Left ventricle myocardium inferior (tissue), 1 donor: Measurements from ENCODE around the gene SLC9C2. TPM values are rescaled to one million over a fixed set of nuclear protein-coding genes. Genes with fewer than 3 reads are reported as not detected.
"Not testable (repeated sequence)": the region's sequence is repeated elsewhere in the genome, so short reads cannot be mapped to it uniquely, and the experiment has no call there.

ENCODE experiments used
- DNase-seq: peaks from one replicate; pipeline ENCODE4 v3.0.0-alpha.2; 2020
- H3K27ac ChIP-seq: fragments of 200-600 bp; replicated peaks from 2 replicates; pipeline ENCODE4 v1.8.0; 2021
- H3K27me3 ChIP-seq: fragments of 200-600 bp; 2 replicates; pipeline ENCODE4 v1.8.0; 2021; ENCODE audit warnings: low read depth
- H3K36me3 ChIP-seq: fragments of 200-600 bp; 2 replicates; pipeline ENCODE4 v1.8.0; 2021
- H3K4me1 ChIP-seq: fragments of 200-600 bp; 2 replicates; pipeline ENCODE4 v1.8.0; 2021
- H3K4me3 ChIP-seq: fragments of 200-600 bp; 2 replicates; pipeline ENCODE4 v1.8.0; 2021; ENCODE audit warnings: mild to moderate bottlenecking, moderate library complexity
- H3K9me3 ChIP-seq: fragments of 200-600 bp; replicated peaks from 2 replicates; pipeline ENCODE4 v1.8.0; 2021
- intact Hi-C: fragments of 100-400 bp; cut with micrococcal nuclease; formaldehyde crosslinking; loops from one replicate; pipeline ENCODE4 v1.11.0; 2022
- total RNA-seq: library from RNA; stranded (reverse); fragmentation: NEBNext Ultra II Directional; extraction: Animal tissue kit (Norgen Biotek cat#: 25700); gene quantifications from one replicate; pipeline ENCODE4 v1.2.1, GENCODE V29; 2021
- TF ChIP-seq, protein P1 (sequence below): fragments of 200-600 bp; IDR thresholded peaks from 2 replicates; pipeline ENCODE4 v1.8.0; 2021; ENCODE audit warnings: antibody characterized with exemption, mild to moderate bottlenecking, borderline replicate concordance
- donor health status: DM: no; HTN: yes; CAD: no; lungs with severe emphysema.

SLC9C2 gene
- total RNA-seq, 1 donor from 2014 or later: not detected

DNA sequence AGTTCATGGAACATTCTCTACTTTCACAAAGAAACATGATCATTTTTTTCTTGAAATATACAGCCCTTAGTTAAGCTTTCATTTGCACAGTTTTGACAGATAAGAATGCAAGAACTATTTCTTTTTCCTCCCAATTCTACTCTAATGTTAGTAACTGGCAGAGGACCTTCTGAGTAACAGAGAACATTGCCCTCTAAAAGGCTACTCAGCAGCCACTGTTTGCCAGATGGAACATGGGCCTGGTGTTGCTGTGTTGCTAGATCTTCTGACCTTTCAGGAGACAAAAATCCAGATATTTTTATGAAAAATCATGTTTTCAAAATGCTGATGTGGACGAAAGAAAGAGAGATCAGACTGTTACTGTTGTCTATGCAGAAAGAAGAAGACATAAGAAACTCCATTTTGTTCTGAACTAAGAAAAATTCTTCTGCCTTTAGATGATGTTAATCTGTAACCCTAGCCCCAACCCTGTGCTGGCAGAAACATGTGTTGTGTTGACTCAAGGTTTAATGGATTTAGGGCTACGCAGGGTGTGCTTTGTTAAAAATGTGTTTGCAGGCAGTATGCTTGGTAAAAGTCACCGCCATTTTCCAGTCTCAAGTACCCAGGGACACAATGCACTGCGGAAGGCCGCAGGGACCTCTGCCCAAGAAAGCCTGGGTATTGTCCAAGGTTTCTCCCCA, 128.6 kb downstream of the SLC9C2 start:
- H3K4me1 ChIP-seq: peaks cover 57% of the 10 kb centered on the region
- peaks cover 10% of the 10 kb centered on the region for H3K36me3 ChIP-seq
- H3K27ac ChIP-seq: peak overlapping the region; percentile 97
- H3K4me3 ChIP-seq: no peak overlapping the region
- TF ChIP-seq, protein P1, sequence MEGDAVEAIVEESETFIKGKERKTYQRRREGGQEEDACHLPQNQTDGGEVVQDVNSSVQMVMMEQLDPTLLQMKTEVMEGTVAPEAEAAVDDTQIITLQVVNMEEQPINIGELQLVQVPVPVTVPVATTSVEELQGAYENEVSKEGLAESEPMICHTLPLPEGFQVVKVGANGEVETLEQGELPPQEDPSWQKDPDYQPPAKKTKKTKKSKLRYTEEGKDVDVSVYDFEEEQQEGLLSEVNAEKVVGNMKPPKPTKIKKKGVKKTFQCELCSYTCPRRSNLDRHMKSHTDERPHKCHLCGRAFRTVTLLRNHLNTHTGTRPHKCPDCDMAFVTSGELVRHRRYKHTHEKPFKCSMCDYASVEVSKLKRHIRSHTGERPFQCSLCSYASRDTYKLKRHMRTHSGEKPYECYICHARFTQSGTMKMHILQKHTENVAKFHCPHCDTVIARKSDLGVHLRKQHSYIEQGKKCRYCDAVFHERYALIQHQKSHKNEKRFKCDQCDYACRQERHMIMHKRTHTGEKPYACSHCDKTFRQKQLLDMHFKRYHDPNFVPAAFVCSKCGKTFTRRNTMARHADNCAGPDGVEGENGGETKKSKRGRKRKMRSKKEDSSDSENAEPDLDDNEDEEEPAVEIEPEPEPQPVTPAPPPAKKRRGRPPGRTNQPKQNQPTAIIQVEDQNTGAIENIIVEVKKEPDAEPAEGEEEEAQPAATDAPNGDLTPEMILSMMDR: no peak
- H3K9me3 ChIP-seq: peaks cover 12% of the 10 kb centered on the region
- no peak for DNase-seq
- intact Hi-C loops: no loop called here
- H3K27me3 ChIP-seq: no peaks in the 10 kb centered on the region

DNA sequence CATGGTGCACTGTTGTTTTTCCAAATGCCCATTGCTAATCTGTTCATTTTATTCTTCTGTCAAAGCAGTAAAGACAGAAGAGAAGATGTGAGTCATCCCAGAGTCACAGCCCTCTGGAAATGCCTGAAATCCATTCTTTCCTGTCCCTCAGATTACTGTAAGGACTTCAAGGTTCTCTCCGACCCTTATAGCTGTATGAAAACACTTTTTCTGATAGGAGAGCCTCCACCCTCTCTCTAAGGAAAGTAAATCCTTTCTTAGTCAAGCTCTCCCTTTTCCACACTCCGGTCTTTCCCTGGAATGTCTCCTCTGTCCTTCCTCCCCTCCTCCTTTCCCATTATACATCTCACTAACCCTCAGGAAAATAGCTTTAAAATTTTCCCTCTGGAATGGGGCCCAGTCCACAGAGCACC, 129.3 kb downstream of the SLC9C2 start:
- Histone ChIP-seq H3K36me3 (peaks cover 8% of the 10 kb centered on the region), H3K27me3 (no peaks in the 10 kb centered on the region), H3K4me3 (no peak overlapping the region), H3K9me3 (peaks cover 12% of the 10 kb centered on the region), H3K4me1 (peaks cover 51% of the 10 kb centered on the region), H3K27ac (no peak overlapping the region)
- intact Hi-C loops: no loop called here
- TF ChIP-seq, protein P1: no peak
- no peak for DNase-seq

DNA sequence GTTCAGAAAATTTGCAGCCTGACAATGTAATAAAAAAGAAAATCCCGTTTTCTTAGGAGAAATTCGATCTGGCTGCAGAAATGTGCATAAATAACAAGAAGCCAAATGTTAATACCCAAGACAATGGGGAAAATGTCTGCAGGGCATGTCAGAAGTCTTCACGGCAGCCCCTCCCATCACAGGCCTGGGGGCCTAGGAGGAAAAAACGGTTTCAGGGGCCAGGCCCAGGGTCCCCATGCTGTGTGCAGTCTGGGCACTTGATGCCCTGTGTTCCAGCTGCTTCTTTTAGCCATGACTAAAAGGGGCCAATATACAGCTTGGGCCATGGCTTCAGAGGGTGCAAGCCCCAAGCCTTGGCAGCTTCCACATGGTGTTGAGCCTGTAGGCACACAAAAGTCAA, 132.3 kb downstream of the SLC9C2 start:
- H3K36me3 ChIP-seq: peaks cover 8% of the 10 kb centered on the region
- H3K27me3 ChIP-seq: no peaks in the 10 kb centered on the region
- TF ChIP-seq, protein P1: no peak
- no peak overlapping the region for H3K4me3 ChIP-seq
- H3K27ac ChIP-seq: no peak overlapping the region
- peaks cover 16% of the 10 kb centered on the region for H3K9me3 ChIP-seq
- no peak for DNase-seq
- intact Hi-C loops: no loop called here
- peaks cover 25% of the 10 kb centered on the region for H3K4me1 ChIP-seq

DNA sequence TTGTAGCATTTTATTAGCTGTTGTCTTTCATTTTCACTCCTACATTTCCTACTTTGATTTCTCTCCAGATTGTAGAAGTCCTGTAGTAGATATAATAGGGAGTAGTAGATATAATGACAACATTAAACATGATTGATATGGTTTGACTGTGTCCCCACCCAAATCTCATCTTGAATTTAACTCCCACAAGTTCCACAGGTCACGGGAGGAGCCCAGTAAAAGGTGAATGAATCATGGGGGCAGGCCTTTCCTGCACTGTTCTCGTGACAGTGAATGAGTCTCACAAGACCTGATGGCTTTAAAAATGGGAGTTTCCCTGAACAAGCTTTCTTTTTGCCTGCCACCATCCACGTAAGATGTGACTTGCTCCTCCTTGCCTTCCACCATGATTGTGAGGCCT, 133.2 kb downstream of the SLC9C2 start:
- no peak overlapping the region for H3K4me3 ChIP-seq
- intact Hi-C loops: no loop called here
- DNase-seq: no peak
- no peak overlapping the region for H3K27ac ChIP-seq
- no peaks in the 10 kb centered on the region for H3K27me3 ChIP-seq
- H3K9me3 ChIP-seq: peaks cover 18% of the 10 kb centered on the region
- TF ChIP-seq, protein P1: no peak
- peaks cover 15% of the 10 kb centered on the region for H3K4me1 ChIP-seq
- peaks cover 8% of the 10 kb centered on the region for H3K36me3 ChIP-seq

DNA sequence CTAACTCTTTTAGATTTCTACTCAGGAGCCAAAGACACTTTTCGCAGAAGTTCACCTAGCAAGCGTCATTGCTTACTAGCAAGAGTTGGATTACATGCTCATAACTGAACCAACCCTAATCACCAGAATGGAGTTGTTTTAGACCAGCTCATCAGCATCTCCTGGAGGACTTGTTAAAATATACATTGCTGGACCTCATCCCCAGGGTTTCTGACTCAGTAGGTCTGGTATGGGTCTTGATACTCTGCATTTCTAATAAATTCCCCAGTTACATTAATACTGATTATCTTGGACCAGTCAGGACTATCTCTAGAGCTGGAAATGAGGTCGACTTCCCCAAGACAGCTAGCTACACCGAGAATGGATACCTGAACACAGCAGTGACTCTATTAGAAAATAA, 135.4 kb downstream of the SLC9C2 start:
- H3K9me3 ChIP-seq: peaks cover 30% of the 10 kb centered on the region
- peaks cover 8% of the 10 kb centered on the region for H3K36me3 ChIP-seq
- no peaks in the 10 kb centered on the region for H3K4me1 ChIP-seq
- no peaks in the 10 kb centered on the region for H3K27me3 ChIP-seq
- intact Hi-C loops: no loop called here
- TF ChIP-seq, protein P1: no peak
- no peak overlapping the region for H3K4me3 ChIP-seq
- H3K27ac ChIP-seq: no peak overlapping the region
- DNase-seq: no peak

DNA sequence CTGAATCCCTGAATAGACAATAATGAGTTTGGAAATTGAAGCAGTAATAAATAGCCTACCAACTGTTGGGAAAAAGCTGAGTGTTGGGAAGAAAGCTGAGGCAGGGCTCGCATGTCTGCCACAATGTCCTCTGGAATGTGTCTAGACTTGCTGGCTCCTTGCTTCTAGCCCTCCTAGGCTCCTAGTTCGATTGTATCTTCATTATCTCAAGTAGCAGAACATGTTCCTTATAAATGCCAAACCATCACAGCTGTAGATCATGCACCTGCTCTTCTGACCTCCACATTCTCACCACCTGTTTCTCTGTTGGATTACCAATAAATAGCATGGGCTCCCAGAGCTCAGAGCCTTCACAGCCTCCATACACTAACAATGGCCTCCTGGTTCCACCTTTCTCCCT, 138.7 kb downstream of the SLC9C2 start:
- peaks cover 18% of the 10 kb centered on the region for H3K9me3 ChIP-seq
- intact Hi-C loops, DNase-seq, H3K27me3 ChIP-seq, H3K4me3 ChIP-seq, H3K27ac ChIP-seq, H3K4me1 ChIP-seq: not testable (repeated sequence)
- peaks cover 27% of the 10 kb centered on the region for H3K36me3 ChIP-seq

DNA sequence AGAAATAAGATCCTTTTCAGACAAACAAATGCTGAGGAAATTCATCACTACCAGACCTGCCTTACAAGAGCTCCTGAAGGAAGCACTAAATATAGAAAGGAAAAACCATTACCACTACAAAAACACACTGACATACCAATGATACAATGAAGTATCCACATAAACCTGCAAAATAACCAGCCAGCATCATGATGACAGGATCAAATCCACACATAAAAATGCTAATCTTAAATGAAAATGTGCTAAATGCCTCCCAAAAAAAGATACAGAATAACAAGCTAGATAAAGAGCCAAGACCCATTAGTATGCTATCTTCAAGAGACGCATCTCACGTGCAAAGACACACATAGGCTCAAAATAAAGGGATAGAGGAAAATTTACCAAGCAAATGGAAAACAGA, 140.2 kb downstream of the SLC9C2 start:
- H3K4me3 ChIP-seq, DNase-seq, H3K27ac ChIP-seq, intact Hi-C loops, H3K4me1 ChIP-seq, H3K27me3 ChIP-seq: not testable (repeated sequence)
- H3K9me3 ChIP-seq: peaks cover 18% of the 10 kb centered on the region
- H3K36me3 ChIP-seq: peaks cover 27% of the 10 kb centered on the region
